Right atrium auricular region (tissue), 2 donors: ENCODE results near the gene ABLIM3. TPM values are rescaled to one million over a fixed set of nuclear protein-coding genes. Genes with fewer than 3 reads are reported as not detected.

Experiments used
- DNase-seq: peaks from one replicate; pipeline ENCODE4 v3.0.0-alpha.2; 2019; ENCODE audit warnings: low spot score
- H3K27ac ChIP-seq, 2 donors: fragments of 200-600 bp; sonication (generic); 1 replicate in 1 of 2; 2 replicates in 1 of 2; pipeline ENCODE4 v1.5.1; 2016 to 2019
- H3K27me3 ChIP-seq, 2 donors: fragments of 200-600 bp; sonication (generic); one replicate each; pipeline versions ENCODE4 v1.5.1 to v1.6.0; 2017 to 2019
- H3K36me3 ChIP-seq: fragments of 200-600 bp; sonication (generic); one replicate; pipeline ENCODE4 v1.5.1; 2016
- H3K4me1 ChIP-seq, 2 donors: fragments of 200-600 bp; sonication (generic); one replicate each; pipeline versions ENCODE4 v1.5.1 to v1.6.0; 2017 to 2019
- H3K4me3 ChIP-seq, 2 donors: fragments of 200-600 bp; sonication (generic); 1 replicate in 1 of 2; 2 replicates in 1 of 2; pipeline ENCODE4 v1.5.1; 2017 to 2019; ENCODE audit warnings: mild to moderate bottlenecking in 1 of 2, moderate library complexity in 1 of 2
- H3K9me3 ChIP-seq, 2 donors: fragments of 200-600 bp; sonication (generic); one replicate each; pipeline ENCODE4 v1.5.1; 2019
- total RNA-seq, 2 donors: library from RNA; depleted of rRNA; stranded (reverse); fragments of >200 nt; gene quantifications; one replicate each; pipeline ENCODE4 v1.1.0, GENCODE V29; 2016
- TF ChIP-seq, protein P1 (sequence below), 2 donors: fragments of 200-600 bp; sonication (generic); IDR thresholded peaks; one replicate each; pipeline ENCODE4 v1.5.1; 2019; ENCODE audit warnings: antibody characterized with exemption in 2 of 2

The ABLIM3 gene
- total RNA-seq, 2 donors from 2014 or later, result 109 to 145 TPM

DNA sequence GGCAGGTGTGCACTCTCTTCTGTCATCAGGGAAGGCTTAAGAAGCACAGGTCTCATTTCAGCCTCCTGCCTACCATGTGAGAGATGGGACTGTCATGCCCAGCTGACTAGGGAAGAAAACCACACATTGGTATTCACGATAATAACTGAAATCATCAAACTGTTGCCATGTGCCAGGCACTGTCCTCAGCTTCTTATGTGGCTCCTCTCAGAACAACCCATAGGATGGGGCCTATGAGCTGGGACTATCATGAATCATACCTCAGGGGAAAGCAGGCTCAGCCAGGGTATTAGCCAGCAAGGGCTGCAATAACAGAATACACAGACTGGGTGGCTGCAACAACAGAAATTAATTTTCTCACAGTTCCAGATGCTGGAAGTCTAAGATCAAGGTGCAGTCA is 133.6 kb downstream of the ABLIM3 start:
- H3K9me3 ChIP-seq, result no peaks in the 10 kb centered on the region
- DNase-seq, result no peak
- no peaks in the 10 kb centered on the region for H3K27me3 ChIP-seq
- H3K36me3 ChIP-seq, result no peaks in the 10 kb centered on the region
- H3K4me1 ChIP-seq, result peaks cover 0 to 71% of the 10 kb centered on the region in 2 donors
- TF ChIP-seq, protein P1, sequence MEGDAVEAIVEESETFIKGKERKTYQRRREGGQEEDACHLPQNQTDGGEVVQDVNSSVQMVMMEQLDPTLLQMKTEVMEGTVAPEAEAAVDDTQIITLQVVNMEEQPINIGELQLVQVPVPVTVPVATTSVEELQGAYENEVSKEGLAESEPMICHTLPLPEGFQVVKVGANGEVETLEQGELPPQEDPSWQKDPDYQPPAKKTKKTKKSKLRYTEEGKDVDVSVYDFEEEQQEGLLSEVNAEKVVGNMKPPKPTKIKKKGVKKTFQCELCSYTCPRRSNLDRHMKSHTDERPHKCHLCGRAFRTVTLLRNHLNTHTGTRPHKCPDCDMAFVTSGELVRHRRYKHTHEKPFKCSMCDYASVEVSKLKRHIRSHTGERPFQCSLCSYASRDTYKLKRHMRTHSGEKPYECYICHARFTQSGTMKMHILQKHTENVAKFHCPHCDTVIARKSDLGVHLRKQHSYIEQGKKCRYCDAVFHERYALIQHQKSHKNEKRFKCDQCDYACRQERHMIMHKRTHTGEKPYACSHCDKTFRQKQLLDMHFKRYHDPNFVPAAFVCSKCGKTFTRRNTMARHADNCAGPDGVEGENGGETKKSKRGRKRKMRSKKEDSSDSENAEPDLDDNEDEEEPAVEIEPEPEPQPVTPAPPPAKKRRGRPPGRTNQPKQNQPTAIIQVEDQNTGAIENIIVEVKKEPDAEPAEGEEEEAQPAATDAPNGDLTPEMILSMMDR (IDR thresholded peaks at IDR 0.05), result no peak
- H3K4me3 ChIP-seq, result no peak overlapping the region
- peak overlapping the region in 1 of 2 donors; percentile 33 for H3K27ac ChIP-seq

DNA sequence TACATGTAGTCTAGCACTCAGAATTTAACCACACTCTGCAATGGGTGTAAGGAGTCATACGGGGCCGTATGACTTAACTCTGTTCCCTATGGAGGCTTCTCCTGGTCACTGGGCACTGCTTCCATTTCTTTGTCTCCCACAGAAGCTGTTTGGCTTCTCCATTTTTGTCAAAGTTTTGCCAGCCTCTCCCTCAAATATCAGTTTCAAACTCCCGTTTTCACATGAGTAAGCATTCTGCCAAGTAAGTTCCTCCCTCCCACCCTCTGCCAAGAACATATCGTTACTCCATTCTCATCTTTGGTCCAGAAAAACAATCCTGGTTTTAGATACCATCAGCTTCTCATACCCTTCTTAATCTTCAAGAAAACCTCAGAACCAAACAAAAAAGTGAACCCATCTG is 136.5 kb downstream of the ABLIM3 start:
- Histone ChIP-seq H3K27ac (peak overlapping the region; percentile 76 to 88), H3K9me3 (no peaks in the 10 kb centered on the region), H3K4me1 (peaks cover 0 to 88% of the 10 kb centered on the region in 2 donors), H3K4me3 (no peak overlapping the region), H3K27me3 (no peaks in the 10 kb centered on the region), H3K36me3 (no peaks in the 10 kb centered on the region)
- TF ChIP-seq, protein P1 (IDR thresholded peaks at IDR 0.05), result no peak
- DNase-seq, result no peak

DNA sequence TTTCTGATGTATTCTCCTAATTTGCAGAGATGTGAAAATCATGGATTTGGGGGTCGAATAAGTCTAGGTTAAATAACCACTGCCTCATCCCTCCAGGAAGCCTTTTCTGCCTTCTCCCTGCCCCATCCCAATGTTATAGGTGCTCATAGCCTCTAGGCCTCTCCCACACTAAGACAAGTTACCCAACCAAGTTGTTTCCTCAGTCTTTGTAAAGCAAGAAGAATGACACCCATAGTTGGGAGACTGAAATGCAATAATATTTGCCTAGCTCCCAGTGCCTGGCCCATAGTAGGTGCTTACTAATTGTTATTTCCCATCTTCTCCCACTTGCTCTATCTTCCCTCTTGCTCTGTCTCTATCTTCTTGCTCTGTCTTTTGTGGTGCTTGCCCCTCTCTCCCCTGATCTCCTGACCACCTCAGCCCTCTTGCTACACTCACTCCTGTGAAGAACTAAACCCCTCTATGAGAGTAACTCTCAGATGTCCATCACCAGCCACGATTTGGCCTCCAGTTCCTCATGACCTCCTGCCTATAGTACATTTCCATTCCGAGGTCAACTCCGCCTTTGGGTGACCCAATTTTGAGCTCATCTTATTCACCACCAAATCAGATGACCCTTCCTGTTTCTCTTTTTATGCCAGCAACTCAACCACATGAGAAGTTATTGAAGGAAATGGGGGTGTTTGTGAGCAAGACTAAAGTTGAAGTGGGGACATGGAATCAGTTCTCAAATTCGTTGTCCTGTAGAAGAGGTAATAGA is 137.3 kb downstream of the ABLIM3 start:
- Histone ChIP-seq H3K4me1 (peaks cover 0 to 85% of the 10 kb centered on the region in 2 donors), H3K27ac (peak overlapping the region; percentile 76 to 88), H3K27me3 (no peaks in the 10 kb centered on the region), H3K36me3 (no peaks in the 10 kb centered on the region), H3K4me3 (no peak overlapping the region), H3K9me3 (no peaks in the 10 kb centered on the region)
- no peak for DNase-seq
- TF ChIP-seq, protein P1 (IDR thresholded peaks at IDR 0.05), result no peak

DNA sequence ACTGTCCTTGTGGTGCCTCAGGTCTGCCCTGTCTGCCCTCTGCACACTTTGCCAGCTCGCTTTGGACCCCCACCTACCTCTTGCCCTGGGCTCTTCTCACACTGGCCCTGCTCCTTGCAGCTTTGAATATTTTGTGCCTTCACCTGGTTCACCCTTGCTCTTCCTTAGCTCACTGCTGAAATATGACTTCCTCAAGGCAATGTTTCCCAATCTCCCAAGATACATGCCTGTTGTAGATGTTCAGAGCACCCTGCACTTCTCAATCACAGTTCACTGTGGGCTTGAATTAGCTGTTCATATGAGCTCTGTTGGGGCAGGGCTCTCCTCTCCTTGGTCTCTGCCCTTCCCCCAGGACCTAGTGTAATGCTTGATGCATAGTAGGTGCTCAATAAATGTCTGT is 138.4 kb downstream of the ABLIM3 start:
- Histone ChIP-seq H3K27me3 (no peaks in the 10 kb centered on the region), H3K9me3 (no peaks in the 10 kb centered on the region), H3K4me1 (peaks cover 0 to 86% of the 10 kb centered on the region in 2 donors), H3K4me3 (no peak overlapping the region), H3K36me3 (no peaks in the 10 kb centered on the region), H3K27ac (peak overlapping the region; percentile 76 to 88)
- no peak for DNase-seq
- TF ChIP-seq, protein P1 (IDR thresholded peaks at IDR 0.05), result no peak

DNA sequence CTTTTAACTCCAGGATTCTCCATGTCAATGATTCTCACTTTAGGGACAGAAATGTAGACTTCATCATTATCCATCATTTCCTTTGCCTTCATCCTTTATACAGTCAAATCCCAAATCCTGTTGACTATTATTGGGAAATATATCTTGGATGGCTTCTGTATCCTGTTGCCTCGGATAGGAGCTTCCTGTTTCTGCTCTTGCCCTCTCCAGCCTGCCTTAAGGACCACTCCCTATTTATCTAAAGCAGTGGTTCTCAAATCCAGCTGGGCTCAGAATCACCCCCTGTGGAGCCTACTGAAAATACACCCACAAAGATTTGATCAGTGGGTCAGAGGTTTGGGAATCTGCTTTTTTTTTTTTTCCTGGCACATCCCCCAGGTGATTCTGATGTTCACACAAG is 138.8 kb downstream of the ABLIM3 start:
- Histone ChIP-seq H3K9me3 (no peaks in the 10 kb centered on the region), H3K4me1 (peaks cover 0 to 88% of the 10 kb centered on the region in 2 donors)
- no peak for DNase-seq

More for the DNA sequence above, 138.8 kb downstream of the ABLIM3 start:
- Histone ChIP-seq H3K4me3 (no peak overlapping the region), H3K27me3 (no peaks in the 10 kb centered on the region), H3K36me3 (no peaks in the 10 kb centered on the region), H3K27ac (peak overlapping the region; percentile 76 to 88)
- TF ChIP-seq, protein P1 (IDR thresholded peaks at IDR 0.05), result no peak
